ENCODE results near the gene NLE1.
"Not testable (repeated sequence)": the region's sequence is repeated elsewhere in the genome, so short reads cannot be mapped to it uniquely, and the experiment has no call there.

The NLE1 gene

DNA sequence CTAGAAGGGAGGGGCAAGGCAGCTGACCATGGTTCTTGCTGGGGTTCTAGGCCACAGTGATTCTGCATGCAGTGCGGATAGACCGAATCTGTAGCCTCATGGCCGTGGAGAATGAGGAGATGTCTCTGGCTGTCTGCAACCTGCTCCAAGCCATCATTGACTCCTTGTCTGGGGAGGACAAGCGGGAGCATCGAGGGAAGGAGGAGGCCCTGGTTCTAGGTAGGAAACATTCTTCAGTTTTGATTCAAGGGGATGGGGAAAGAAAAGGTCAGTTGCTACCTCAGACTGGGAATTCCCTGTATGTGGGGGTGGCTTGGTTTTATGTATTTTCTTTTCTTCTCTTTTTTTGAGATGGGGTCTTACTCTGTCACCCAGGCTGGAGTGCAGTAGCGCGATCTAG lies 13.1 kb upstream of the NLE1 start:
- TF ChIP-seq, protein P1, sequence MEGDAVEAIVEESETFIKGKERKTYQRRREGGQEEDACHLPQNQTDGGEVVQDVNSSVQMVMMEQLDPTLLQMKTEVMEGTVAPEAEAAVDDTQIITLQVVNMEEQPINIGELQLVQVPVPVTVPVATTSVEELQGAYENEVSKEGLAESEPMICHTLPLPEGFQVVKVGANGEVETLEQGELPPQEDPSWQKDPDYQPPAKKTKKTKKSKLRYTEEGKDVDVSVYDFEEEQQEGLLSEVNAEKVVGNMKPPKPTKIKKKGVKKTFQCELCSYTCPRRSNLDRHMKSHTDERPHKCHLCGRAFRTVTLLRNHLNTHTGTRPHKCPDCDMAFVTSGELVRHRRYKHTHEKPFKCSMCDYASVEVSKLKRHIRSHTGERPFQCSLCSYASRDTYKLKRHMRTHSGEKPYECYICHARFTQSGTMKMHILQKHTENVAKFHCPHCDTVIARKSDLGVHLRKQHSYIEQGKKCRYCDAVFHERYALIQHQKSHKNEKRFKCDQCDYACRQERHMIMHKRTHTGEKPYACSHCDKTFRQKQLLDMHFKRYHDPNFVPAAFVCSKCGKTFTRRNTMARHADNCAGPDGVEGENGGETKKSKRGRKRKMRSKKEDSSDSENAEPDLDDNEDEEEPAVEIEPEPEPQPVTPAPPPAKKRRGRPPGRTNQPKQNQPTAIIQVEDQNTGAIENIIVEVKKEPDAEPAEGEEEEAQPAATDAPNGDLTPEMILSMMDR (IDR thresholded peaks at IDR 0.05; ENCODE audit: low read depth, low read length), result no peak
- H3K4me3 ChIP-seq (ENCODE audit: low read depth, low read length), result no peak overlapping the region
- no peak for DNase-seq (ENCODE audit: low read depth, low spot score)
- in situ Hi-C loops (cut with HindIII; ENCODE audit: low sequenced_read_pairs), result no loop called here

DNA sequence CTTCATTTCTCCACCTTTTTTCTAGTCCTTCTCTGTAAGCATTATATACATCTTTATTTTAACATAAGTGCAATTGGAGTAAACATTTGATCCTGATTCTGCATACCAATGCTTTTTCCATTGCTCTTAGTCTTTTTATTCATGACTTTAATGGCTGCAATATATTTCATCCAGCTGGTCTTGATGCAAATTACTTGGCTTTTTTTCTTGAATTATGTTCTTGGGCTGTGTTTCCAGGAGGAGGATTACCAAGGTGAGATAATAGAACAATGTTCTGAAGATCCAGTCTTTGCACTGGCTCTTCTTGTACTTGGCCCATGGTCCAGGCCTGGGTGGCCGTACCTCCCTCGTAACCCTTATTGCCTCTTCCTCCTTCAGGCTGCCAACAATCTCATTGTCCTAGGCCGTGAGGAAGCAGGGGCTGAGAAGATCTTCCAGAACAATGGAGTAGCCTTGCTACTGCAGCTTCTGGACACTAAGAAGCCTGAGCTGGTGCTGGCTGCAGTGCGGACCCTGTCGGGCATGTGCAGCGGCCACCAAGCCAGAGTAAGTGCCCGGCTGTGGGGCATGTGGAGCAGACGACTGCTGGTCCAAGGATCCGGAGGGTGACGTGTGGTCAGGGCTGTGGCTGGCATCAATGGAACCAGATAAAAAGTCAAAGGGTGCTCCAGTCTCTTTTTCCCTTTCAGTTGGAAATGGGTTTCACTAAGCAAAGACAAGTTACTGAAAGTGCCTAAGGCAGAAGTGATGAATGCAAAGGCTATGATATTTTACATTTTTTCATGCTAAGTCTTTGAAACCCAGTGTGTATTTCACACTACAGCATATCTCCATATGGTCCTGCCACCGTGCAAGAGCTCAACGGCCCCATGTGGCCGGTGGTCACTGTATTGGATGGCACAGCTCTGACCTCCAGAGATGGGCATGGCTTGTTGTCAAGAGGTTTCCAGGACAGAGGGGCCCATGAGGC lies 12.4 kb upstream of the NLE1 start:
- no peak overlapping the region for H3K4me3 ChIP-seq (ENCODE audit: low read depth, low read length)
- in situ Hi-C loops (cut with HindIII; ENCODE audit: low sequenced_read_pairs), result no loop called here
- no peak for DNase-seq (ENCODE audit: low read depth, low spot score)
- TF ChIP-seq, protein P1 (IDR thresholded peaks at IDR 0.05; ENCODE audit: low read depth, low read length), result no peak

DNA sequence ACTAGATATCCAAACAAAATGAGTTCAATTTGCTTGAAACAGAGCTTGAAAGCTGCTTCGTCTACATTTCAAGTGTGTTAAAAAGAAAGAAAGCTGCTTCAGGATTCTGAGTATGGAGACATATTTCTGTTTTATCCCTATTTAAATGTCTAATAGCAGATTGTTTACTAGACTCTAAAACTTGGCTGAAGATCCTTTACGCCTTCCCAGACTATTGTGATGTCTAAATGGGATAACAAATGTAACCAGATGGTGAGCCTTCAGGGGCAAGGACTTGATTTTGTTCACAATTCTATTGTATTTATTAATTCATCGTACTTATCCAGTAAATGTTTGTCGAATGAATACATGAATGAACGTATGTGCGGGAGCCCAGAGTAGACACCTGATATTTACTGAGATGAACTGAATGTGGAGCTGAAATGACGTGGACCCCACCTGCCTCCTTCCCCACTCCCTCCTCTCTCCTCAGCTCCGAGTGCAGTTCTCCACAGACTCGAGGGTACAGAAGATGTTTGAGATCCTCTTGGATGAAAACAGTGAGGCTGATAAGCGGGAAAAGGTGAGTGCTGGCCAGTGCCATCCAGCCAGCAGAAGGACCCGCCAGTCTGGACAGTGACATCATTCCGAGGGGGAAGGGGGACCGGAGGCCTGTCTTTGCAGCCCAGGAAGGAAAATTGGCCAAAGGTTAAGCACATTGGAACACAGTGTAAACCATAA lies 10.5 kb upstream of the NLE1 start:
- TF ChIP-seq, protein P1 (IDR thresholded peaks at IDR 0.05; ENCODE audit: low read depth, low read length), result no peak
- DNase-seq (ENCODE audit: low read depth, low spot score), result no peak
- in situ Hi-C loops (cut with HindIII; ENCODE audit: low sequenced_read_pairs), result no loop called here
- H3K4me3 ChIP-seq (ENCODE audit: low read depth, low read length), result no peak overlapping the region

DNA sequence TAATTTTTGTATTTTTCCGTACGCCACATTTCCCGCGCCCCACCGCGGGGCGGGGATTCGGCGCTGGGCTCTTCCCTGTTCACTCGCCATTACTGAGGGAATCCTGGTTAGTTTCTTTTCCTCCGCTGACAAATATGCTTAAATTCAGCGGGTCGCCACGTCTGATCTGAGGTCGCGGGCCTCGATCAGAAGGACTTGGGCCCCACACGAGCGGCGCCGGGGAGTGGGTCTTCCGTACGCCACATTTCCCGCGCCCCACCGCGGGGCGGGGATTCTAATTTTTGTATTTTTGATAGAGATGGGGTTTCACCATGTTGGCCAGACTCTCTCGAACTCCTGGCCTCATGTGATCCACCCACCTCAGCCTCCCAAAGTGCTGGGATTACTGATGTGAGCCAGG lies 9.0 kb upstream of the NLE1 start:
- H3K4me3 ChIP-seq (ENCODE audit: low read depth, low read length); DNase-seq (ENCODE audit: low read depth, low spot score); in situ Hi-C loops (cut with HindIII; ENCODE audit: low sequenced_read_pairs): not testable (repeated sequence)

DNA sequence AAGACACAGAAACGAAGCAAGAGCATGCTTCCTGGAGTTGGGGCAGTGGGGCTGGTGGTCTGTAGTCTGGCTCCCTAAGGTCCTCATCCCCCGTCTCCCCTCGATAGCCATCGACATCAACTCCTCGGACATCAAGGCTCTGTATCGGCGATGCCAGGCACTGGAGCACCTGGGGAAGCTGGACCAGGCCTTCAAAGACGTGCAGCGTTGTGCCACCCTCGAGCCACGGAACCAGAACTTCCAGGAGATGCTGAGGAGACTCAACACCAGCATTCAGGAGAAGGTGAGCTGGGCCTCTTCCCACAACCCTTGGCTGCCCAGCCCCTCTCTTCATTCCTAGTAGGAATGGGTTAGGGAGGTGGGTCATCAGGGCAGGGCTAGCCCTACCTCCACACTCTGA lies 7.8 kb upstream of the NLE1 start:
- in situ Hi-C loops (cut with HindIII; ENCODE audit: low sequenced_read_pairs), result no loop called here
- no peak overlapping the region for H3K4me3 ChIP-seq (ENCODE audit: low read depth, low read length)
- TF ChIP-seq, protein P1 (IDR thresholded peaks at IDR 0.05; ENCODE audit: low read depth, low read length), result no peak
- no peak for DNase-seq (ENCODE audit: low read depth, low spot score)

DNA sequence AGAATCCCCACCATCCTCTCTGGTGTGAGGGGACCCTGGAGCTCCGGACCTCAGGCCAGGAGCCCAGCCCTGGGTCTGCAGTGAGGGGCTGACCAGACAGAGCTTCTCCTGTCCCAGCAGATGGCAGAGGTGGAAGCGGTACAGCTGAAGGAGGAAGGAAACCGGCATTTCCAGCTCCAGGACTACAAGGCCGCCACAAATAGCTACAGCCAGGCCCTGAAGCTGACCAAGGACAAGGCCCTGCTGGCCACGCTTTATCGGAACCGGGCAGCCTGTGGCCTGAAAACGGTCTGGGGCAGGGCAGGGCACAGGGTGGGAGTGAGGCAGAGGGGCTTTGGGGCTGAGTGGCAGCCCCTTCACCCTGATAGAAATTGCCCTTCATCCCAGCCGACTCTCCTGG lies 6.0 kb upstream of the NLE1 start:
- no peak for DNase-seq (ENCODE audit: low read depth, low spot score)
- TF ChIP-seq, protein P1 (IDR thresholded peaks at IDR 0.05; ENCODE audit: low read depth, low read length), result no peak
- in situ Hi-C loops (cut with HindIII; ENCODE audit: low sequenced_read_pairs), result no loop called here
- no peak overlapping the region for H3K4me3 ChIP-seq (ENCODE audit: low read depth, low read length)
